GM13976 (cell line): ENCODE results near the gene SDK1.

ENCODE experiments used
- DNase-seq: peaks from one replicate; pipeline ENCODE4 v3.0.0; 2012; ENCODE audit warnings: low spot score
- in situ Hi-C: fragments of 300-500 bp; cut with MboI; formaldehyde crosslinking; loops from one replicate; pipeline ENCODE4 v1.12.0; 2022; ENCODE audit warnings: low sequenced_read_pairs, mixed read lengths, inconsistent platforms; ENCODE audit not compliant: unreplicated experiment
- TF ChIP-seq, protein P1 (sequence below): IDR thresholded peaks from 2 replicates; pipeline ENCODE4 v1.5.1; 2012; ENCODE audit warnings: borderline replicate concordance, mild to moderate bottlenecking; ENCODE audit not compliant: insufficient read depth; ENCODE audit errors: extremely low read depth, missing control alignments, control extremely low read depth

SDK1 gene

DNA sequence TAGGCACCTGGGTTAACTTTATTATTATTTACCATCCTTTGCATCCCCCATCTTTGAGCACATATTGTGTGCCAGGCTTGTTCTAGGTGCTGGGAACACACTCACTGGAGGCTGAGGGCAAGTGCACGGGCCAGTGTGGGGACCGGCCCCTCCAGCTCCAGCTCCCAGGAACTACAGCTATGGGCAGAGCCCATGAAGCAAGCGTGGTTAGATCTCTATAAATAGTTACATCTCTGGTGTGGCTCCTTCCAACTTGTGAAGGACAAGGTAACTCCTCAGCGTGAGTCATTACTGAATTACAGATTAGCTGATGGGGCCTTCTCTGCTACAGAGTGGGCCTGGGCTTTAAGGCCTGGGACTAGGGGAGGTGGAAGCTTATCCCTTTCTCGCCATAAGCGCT is 583.5 kb downstream of the SDK1 start:
- in situ Hi-C loops, result no loop called here
- no peak for DNase-seq
- TF ChIP-seq, protein P1, sequence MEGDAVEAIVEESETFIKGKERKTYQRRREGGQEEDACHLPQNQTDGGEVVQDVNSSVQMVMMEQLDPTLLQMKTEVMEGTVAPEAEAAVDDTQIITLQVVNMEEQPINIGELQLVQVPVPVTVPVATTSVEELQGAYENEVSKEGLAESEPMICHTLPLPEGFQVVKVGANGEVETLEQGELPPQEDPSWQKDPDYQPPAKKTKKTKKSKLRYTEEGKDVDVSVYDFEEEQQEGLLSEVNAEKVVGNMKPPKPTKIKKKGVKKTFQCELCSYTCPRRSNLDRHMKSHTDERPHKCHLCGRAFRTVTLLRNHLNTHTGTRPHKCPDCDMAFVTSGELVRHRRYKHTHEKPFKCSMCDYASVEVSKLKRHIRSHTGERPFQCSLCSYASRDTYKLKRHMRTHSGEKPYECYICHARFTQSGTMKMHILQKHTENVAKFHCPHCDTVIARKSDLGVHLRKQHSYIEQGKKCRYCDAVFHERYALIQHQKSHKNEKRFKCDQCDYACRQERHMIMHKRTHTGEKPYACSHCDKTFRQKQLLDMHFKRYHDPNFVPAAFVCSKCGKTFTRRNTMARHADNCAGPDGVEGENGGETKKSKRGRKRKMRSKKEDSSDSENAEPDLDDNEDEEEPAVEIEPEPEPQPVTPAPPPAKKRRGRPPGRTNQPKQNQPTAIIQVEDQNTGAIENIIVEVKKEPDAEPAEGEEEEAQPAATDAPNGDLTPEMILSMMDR, result no peak

DNA sequence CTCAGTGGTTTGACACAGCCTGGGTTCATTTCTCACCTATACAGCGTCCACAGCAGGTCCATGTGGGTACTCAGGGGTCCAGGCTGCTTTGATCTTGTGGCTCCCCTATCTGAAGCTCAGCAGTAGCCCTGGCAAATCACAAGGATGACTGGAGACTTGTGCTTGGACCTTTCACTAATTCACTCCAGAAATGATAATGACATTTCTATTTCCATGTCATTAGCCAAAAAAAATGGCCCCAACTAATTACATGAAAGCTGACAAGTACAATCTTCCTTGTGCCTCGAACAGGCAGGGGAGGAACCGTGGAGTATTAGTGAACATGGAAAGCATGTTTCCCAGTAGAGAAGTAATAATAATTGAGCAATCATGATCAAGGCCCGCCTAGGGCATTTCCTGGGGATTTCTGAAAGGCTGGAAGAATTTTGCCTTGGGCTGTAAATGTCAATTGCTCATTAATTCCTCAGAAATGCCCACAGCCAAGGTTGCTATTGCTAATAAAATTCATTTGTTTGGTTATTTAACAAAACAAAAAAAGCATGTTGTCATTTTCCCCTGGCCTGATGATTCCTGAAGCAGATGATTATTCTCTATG is 586.1 kb downstream of the SDK1 start:
- in situ Hi-C loops, result no loop called here
- DNase-seq, result no peak
- TF ChIP-seq, protein P1, result no peak

DNA sequence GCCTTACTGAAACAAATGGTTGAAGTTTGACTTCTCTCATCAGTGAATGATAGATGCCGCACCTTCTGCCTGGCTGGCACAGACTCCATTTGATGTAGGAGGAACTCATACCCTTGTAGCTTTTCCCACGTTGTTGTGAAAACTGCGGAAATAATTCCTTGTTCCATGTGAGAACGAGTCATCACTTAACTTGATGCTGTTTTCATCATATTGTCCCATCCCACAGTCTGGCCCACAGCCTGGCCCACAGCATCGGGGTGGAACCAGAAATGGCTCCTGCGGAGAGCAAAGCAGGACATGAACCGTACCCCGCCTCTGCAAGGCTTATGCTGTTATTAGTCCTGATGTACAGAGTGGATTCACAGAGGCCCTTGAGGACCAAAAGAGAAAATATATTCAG is 587.0 kb downstream of the SDK1 start:
- TF ChIP-seq, protein P1, result no peak
- no peak for DNase-seq
- in situ Hi-C loops, result no loop called here

DNA sequence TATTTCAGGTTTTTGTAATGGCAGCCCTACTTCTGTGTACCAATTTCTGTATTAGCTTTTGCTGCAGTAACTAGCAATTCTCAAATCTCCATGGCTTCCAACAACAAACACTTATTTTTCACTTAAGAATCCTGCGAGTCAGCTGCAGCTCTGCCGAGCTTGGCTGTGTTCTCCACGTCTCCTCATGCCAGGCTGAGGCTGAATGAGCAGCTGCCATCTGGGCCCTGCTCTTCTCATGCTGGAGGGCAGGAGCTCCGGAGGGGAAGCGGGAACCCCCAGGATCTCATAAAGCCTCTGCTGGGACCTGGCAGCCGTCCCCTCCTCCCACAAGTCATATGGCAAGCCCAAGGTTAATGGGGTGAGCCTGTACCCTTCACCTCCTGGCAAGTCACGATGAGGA is 591.1 kb downstream of the SDK1 start:
- TF ChIP-seq, protein P1, result no peak
- no peak for DNase-seq
- in situ Hi-C loops, result no loop called here

DNA sequence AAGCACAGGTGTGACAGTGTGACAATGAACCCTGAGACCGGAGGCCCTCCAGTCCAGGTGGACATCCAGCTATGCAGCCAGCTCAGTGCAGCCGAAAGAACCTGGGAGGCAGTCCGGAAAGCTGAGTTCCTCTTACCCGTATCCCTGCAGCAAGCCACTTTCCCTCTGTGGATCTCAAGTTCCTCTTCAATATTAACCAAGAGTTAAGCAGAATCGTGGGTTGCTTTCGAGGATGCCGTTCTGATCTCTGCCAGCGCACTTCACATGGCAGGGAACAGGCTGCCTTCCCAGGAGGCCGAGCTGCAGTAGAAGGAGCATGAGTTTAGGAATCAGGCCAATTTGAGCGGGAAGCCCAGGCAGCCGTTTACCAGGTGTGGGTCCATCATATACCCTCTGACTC is 591.6 kb downstream of the SDK1 start:
- TF ChIP-seq, protein P1, result no peak
- in situ Hi-C loops, result no loop called here

DNA sequence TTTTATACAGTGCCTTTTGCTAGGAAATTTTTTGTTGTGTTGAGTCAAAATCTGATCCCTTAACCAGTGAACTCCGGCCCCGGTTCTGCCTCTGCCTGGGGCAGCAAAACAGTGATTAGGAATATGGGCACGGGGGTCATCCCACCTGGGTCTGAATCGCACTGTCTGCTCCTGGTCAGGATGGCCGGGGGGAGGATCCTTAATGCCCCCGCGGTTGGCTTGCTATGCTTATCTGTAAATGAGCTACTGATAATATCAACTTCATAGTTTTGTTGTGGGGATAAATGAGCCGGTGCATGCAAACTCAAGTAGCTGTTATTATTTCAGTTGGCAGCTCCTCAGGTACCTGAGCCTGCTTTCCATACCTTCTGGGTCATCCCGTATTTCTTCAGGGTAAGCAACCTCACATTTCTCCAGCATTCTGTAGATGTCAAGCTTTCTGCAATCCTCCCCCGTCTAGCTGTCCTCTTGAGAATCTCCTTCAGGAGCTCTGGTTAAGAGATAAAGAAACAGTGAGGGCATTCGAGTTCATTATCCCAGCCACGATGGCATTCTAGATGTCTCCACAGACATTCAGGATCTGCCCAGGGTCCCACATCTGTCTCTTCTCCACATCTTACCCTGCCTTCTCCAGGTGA is 592.2 kb downstream of the SDK1 start:
- in situ Hi-C loops, result no loop called here
- TF ChIP-seq, protein P1, result no peak
- DNase-seq, result no peak

More for the DNA sequence above, 591.6 kb downstream of the SDK1 start:
- DNase-seq, result no peak
